Measurements from ENCODE around the gene ZCWPW2. TPM values are rescaled to one million over a fixed set of nuclear protein-coding genes. Genes with fewer than 3 reads are reported as not detected.

Gene ZCWPW2
- total and polyA plus RNA-seq, 4 donors: 0.15 to 0.23 (median 0.16) TPM

DNA sequence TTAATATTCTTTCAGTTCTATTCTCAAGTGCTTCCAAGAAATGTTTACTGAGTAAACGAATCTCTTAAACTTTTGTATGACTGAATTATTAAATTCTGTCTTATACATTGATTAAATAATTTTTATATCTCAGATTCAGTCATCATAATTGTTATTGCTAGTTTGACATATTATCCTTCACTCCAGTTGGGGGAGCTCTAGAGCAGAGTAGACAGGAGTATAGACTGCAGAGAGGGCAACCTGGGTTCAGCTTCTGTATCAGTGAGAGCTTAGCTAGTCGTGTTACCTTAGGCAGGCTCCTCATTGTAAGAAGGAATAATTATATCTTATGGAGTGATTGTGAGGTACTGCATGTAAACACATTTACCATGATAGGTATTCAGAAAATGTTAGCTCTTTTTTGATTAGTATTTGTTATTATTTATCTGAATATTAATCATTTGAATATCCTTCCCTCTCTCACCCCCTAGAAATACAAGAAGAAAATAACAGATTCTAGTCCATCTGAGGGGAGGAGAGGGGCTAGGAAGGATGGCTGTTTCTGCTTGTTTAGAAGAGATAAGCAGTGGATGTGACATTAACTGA is 31.0 kb upstream of the ZCWPW2 start:
- Histone ChIP-seq H3K27me3 (ENCODE audit: control insufficient read depth in 4 of 4, insufficient read depth in 4 of 4, low read length in 3 of 4) (no peaks in the 10 kb centered on the region), H3K27ac (ENCODE audit: low read depth in 1 of 2, low read length in 2 of 2) (no peak overlapping the region), H3K36me3 (ENCODE audit: control insufficient read depth in 4 of 4, insufficient read depth in 3 of 4, low read depth in 1 of 4, low read length in 3 of 4) (peaks cover 0 to 10% (median 3%) of the 10 kb centered on the region in 4 donors), H3K4me1 (ENCODE audit: control insufficient read depth in 4 of 4, insufficient read depth in 4 of 4, low read length in 3 of 4) (peaks cover 0 to 2% (median 0%) of the 10 kb centered on the region in 4 donors), H3K4me3 (ENCODE audit: low read depth in 1 of 3, low read length in 3 of 3) (no peak overlapping the region), H3K9ac (ENCODE audit: low read depth in 1 of 2, low read length in 2 of 2) (no peak overlapping the region), H3K9me3 (ENCODE audit: control insufficient read depth in 4 of 4, low read length in 3 of 4) (no peaks in the 10 kb centered on the region)
- TF ChIP-seq SP1 (IDR thresholded peaks at IDR 0.05) (no peak), NR2F2 (IDR thresholded peaks at IDR 0.05) (no peak), RAD21 (IDR thresholded peaks at IDR 0.05) (peak; percentile 65 to 73), TAF1 (conservative IDR thresholded peaks at IDR 0.05) (no peak), FOXA1 (IDR thresholded peaks at IDR 0.05) (no peak), CTCF (IDR thresholded peaks at IDR 0.05; ENCODE audit: low read depth, low read length, missing input control) (peak; percentile 47), RXRA (IDR thresholded peaks at IDR 0.05) (peak in 1 of 2 donors; percentile 28), YY1 (IDR thresholded peaks at IDR 0.05) (no peak)
- no peak for DNase-seq (ENCODE audit: low spot score)
- 26% methylated on average over 2 of the region's 2 CpGs for WGBS

DNA sequence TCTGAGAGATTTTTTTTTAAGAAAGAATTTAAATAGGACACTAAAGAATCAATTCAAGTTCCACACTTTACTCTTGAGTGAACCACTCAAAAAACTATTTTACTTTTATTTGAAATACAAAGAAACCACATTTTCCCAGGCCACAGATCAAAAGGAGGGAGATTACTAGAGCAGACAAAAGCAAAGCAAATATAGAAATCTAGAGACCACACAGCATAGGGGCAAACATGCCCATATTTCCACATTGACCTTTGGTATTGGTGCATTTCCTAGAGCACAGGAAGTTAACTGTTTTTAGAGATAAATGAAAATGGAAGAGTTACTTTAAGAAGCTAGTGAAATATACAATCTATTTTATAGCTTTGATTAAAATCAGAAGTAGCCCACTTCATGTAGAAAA is 27.5 kb upstream of the ZCWPW2 start:
- H3K9ac ChIP-seq (ENCODE audit: low read depth in 1 of 2, low read length in 2 of 2): no peak overlapping the region
- peaks cover 0 to 2% (median 0%) of the 10 kb centered on the region in 4 donors for H3K4me1 ChIP-seq (ENCODE audit: control insufficient read depth in 4 of 4, insufficient read depth in 4 of 4, low read length in 3 of 4)
- H3K27ac ChIP-seq (ENCODE audit: low read depth in 1 of 2, low read length in 2 of 2): no peak overlapping the region
- H3K4me3 ChIP-seq (ENCODE audit: low read depth in 1 of 3, low read length in 3 of 3): no peak overlapping the region
- peaks cover 0 to 20% (median 11%) of the 10 kb centered on the region in 4 donors for H3K36me3 ChIP-seq (ENCODE audit: control insufficient read depth in 4 of 4, insufficient read depth in 3 of 4, low read depth in 1 of 4, low read length in 3 of 4)
- DNase-seq (ENCODE audit: low spot score): no peak
- TF ChIP-seq HNF4A (conservative IDR thresholded peaks at IDR 0.05) (peak in 1 of 2 donors; percentile 6), GABPA (IDR thresholded peaks at IDR 0.05 in 1 of 2, conservative IDR thresholded peaks at IDR 0.05 in 1 of 2) (no peak)
- H3K9me3 ChIP-seq (ENCODE audit: control insufficient read depth in 4 of 4, low read length in 3 of 4): no peaks in the 10 kb centered on the region
- H3K27me3 ChIP-seq (ENCODE audit: control insufficient read depth in 4 of 4, insufficient read depth in 4 of 4, low read length in 3 of 4): no peaks in the 10 kb centered on the region

DNA sequence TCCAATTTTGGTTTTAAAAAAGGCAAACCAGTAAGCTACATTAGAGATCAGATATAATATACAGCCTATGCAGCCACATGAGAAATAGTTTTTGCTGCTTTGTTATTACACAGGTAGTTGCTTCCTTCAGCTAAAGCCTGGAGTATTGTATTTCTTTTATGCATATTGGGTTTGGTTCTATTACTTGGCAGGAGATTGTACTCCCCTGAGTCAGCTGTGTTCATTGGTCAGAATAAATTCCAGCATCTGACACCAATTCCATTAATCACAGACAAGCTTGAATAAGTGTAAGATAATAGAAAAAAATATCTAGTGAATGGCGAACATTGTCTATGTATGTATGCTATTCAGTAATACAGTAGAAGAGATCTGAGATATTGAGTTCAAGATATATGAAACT is 26.1 kb upstream of the ZCWPW2 start:
- H3K27ac ChIP-seq (ENCODE audit: low read depth in 1 of 2, low read length in 2 of 2): no peak overlapping the region
- H3K9ac ChIP-seq (ENCODE audit: low read depth in 1 of 2, low read length in 2 of 2): no peak overlapping the region
- TF ChIP-seq MAX (IDR thresholded peaks at IDR 0.05) (no peak), TAF1 (conservative IDR thresholded peaks at IDR 0.05) (no peak), EGR1 (IDR thresholded peaks at IDR 0.05; ENCODE audit: low read depth in 2 of 2) (no peak), RXRA (IDR thresholded peaks at IDR 0.05) (no peak), GABPA (IDR thresholded peaks at IDR 0.05 in 1 of 2, conservative IDR thresholded peaks at IDR 0.05 in 1 of 2) (no peak), FOXA2 (IDR thresholded peaks at IDR 0.05) (no peak), ATF3 (IDR thresholded peaks at IDR 0.05) (no peak), JUND (IDR thresholded peaks at IDR 0.05) (no peak), FOXA1 (IDR thresholded peaks at IDR 0.05) (no peak), YY1 (IDR thresholded peaks at IDR 0.05) (no peak), CTCF (IDR thresholded peaks at IDR 0.05; ENCODE audit: low read depth, low read length, missing input control) (no peak), NR2F2 (IDR thresholded peaks at IDR 0.05) (no peak), RAD21 (IDR thresholded peaks at IDR 0.05) (no peak), ZBTB33 (IDR thresholded peaks at IDR 0.05) (no peak), SP1 (IDR thresholded peaks at IDR 0.05) (no peak)
- TF ChIP-seq, protein P1, sequence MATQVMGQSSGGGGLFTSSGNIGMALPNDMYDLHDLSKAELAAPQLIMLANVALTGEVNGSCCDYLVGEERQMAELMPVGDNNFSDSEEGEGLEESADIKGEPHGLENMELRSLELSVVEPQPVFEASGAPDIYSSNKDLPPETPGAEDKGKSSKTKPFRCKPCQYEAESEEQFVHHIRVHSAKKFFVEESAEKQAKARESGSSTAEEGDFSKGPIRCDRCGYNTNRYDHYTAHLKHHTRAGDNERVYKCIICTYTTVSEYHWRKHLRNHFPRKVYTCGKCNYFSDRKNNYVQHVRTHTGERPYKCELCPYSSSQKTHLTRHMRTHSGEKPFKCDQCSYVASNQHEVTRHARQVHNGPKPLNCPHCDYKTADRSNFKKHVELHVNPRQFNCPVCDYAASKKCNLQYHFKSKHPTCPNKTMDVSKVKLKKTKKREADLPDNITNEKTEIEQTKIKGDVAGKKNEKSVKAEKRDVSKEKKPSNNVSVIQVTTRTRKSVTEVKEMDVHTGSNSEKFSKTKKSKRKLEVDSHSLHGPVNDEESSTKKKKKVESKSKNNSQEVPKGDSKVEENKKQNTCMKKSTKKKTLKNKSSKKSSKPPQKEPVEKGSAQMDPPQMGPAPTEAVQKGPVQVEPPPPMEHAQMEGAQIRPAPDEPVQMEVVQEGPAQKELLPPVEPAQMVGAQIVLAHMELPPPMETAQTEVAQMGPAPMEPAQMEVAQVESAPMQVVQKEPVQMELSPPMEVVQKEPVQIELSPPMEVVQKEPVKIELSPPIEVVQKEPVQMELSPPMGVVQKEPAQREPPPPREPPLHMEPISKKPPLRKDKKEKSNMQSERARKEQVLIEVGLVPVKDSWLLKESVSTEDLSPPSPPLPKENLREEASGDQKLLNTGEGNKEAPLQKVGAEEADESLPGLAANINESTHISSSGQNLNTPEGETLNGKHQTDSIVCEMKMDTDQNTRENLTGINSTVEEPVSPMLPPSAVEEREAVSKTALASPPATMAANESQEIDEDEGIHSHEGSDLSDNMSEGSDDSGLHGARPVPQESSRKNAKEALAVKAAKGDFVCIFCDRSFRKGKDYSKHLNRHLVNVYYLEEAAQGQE (IDR thresholded peaks at IDR 0.05): no peak
- 91% methylated on average over 1 of the region's 1 CpG for WGBS
- no peak overlapping the region for H3K4me3 ChIP-seq (ENCODE audit: low read depth in 1 of 3, low read length in 3 of 3)
- peaks cover 0 to 23% (median 12%) of the 10 kb centered on the region in 4 donors for H3K36me3 ChIP-seq (ENCODE audit: control insufficient read depth in 4 of 4, insufficient read depth in 3 of 4, low read depth in 1 of 4, low read length in 3 of 4)
- DNase-seq (ENCODE audit: low spot score): no peak
- H3K27me3 ChIP-seq (ENCODE audit: control insufficient read depth in 4 of 4, insufficient read depth in 4 of 4, low read length in 3 of 4): no peaks in the 10 kb centered on the region
- peaks cover 0 to 2% (median 0%) of the 10 kb centered on the region in 4 donors for H3K4me1 ChIP-seq (ENCODE audit: control insufficient read depth in 4 of 4, insufficient read depth in 4 of 4, low read length in 3 of 4)
- H3K9me3 ChIP-seq (ENCODE audit: control insufficient read depth in 4 of 4, low read length in 3 of 4): no peaks in the 10 kb centered on the region
